ENCODE measurements around the gene MEIOSIN.

Gene MEIOSIN

DNA sequence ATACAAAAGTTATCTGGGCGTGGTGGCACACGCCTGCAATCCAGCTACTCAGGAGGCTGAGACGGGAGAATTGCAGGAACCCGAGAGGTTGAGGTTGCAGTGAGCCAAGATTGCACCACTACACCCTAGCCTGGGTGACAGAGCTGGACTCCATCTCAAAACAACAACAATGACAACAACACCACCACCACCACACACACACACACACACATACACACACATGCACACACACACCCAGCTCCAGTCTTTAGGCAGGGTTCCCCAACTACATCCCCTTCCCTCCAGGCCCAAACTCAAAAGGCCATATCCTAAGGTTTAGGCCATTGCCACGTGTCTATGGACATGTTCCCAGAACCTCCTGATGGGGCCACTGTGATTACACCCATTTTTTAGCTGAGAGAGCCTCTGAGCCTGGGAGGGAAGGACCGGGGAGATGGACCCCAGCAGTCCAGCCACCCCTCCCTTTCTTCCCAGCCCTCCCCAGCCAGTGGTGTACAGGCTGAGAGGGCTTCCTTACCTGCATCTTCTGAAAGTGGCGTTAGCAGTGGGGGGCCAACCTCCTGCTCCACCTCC is 68.5 kb downstream of the MEIOSIN start:
- no peak for DNase-seq

DNA sequence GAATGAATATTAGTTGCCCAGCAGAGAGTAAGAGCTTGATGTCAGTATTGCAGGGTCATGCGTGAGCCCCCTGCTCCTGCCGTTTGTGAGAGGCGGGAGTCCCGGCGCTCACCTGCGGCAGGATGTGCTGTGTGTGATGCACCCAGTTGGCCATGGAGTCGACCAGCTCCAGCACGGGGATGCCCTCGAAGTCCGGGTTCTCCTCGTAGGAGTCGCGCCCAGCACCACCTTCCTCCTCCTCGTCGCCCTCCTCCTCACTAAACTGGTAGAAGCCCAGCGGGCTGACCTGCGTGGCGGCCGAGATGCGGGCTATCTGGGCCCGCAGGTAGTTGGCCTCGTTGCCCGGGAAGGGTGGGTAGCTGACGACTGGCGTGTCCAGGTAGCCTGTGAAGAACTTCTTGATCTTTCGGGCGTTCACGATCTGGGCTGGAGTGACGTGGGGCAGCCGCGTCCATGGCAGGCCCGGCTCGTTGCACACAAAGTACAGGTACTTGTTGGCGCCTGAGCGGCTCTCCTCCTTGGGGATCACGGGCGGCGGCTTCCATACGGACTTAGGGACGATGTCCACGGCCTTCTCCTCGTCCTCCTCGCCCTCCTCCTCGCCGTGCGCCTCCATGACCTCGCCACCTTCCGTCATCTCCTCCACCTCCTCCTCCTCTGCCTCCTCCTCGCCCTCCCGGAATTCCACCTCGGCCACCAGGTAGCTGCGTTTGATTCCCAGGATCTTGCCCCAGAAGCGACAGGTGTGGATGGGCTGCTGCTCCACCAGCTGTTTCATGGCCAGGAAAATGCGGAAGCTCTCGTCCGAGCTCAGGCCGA is 71.1 kb downstream of the MEIOSIN start:
- no peak for DNase-seq

DNA sequence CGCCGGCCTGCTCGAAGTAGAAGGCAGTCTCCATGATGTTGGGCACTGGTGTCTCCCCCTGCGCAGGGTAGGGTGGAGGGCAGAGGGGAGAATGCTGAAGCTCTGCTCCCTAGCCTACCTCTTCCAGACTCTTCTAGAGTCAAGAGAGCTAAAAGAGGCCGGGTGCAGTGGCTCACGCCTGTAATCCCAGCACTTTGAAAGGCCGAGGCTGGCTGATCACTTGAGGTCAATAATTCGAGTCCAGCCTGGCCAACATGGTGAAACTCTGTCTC is 71.7 kb downstream of the MEIOSIN start:
- no peak for DNase-seq

GRCh38 chr19:45805719-45806118 is 72.5 kb downstream of the MEIOSIN start:
- DNase-seq: no peak

DNA sequence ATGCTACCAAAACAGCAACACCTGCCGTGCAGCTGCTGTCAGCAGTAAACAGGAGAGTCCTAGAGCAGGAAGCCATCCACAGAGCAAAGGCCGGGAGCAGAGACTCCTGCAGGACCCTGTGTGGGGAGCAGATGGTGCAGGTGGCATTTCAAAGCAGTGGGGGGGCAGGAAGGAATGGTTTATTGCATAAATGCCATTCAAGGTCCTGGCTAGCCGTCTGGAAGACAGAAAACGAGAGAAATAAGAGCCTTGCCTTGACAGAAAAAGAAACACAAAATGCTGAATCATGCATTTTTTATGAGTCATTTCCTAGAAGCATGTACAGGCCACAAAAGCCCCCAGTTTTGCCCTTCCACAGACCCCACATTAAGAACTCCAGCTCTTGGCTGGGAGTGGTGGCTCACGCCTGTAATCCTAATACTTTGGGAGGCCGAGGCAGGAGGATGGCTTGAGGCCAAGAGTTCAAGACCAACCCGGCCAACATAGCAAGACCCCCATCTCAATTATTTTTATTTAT is 76.5 kb downstream of the MEIOSIN start:
- peak; percentile 46 to 73 (median 69) for DNase-seq

- no peak for DNase-seq
Observed at GRCh38 chr19:45812297-45812696, 79.1 kb downstream of the MEIOSIN start.

Data from NCI-H1417 (cell line).